ENCODE measurements around the gene AKAP17A. TPM values are rescaled to one million over a fixed set of nuclear protein-coding genes. Genes with fewer than 3 reads are reported as not detected.

AKAP17A gene
- 49.8 and 53.0 TPM in 2 replicates for total RNA-seq (ENCODE audit: low replicate concordance)
- long read RNA-seq, partial matches to known transcripts, result 1 of 2 reads
- long read RNA-seq, other reads (novel, unspliced or antisense), result 1 of 2 reads

- Mint-ChIP-seq H3K36me3 (peaks cover 4% of the 10 kb centered on the region), H3K4me1 (ENCODE audit: unreplicated experiment) (no peaks in the 10 kb centered on the region), H3K4me3 (peak within 1 kb of the TSS; percentile 92), H3K27ac (peak within 1 kb of the TSS; percentile 93), H3K9me3 (no peaks in the 10 kb centered on the region), H3K27me3 (no peaks in the 10 kb centered on the region)
- TF ChIP-seq CTCF (conservative IDR thresholded peaks at IDR 0.05), result peak; percentile 23
- peak; percentile 98 for DNase-seq (ENCODE audit: extremely low spot score, unreplicated experiment)
These were observed at the start of gene AKAP17A for GRCh38 chrX:1591102-1591862. Gene AKAP17A, plus strand, starts transcription at chrX:1591604. Its CDS starts 1,859 bp downstream, at chrX:1593463.

- TF ChIP-seq CTCF (conservative IDR thresholded peaks at IDR 0.05), result no peak
These were observed 48.2 kb upstream of the AKAP17A start for GRCh38 chrX:1542994-1543725.

GRCh38 chrX:1545776-1546408 lies 45.5 kb upstream of the AKAP17A start:
- Mint-ChIP-seq H3K9me3 (no peaks in the 10 kb centered on the region), H3K4me1 (ENCODE audit: unreplicated experiment) (no peaks in the 10 kb centered on the region), H3K4me3 (no peak overlapping the region), H3K36me3 (no peaks in the 10 kb centered on the region), H3K27ac (peak overlapping the region; percentile 44), H3K27me3 (no peaks in the 10 kb centered on the region)
- peak; percentile 15 for DNase-seq (ENCODE audit: extremely low spot score, unreplicated experiment)
- TF ChIP-seq CTCF (conservative IDR thresholded peaks at IDR 0.05), result no peak

More at GRCh38 chrX:1542994-1543725, 48.2 kb upstream of the AKAP17A start:
- H3K4me3 Mint-ChIP-seq, result no peak overlapping the region
- no peaks in the 10 kb centered on the region for H3K27me3 Mint-ChIP-seq
- DNase-seq (ENCODE audit: extremely low spot score, unreplicated experiment), result peak; percentile 52
- H3K9me3 Mint-ChIP-seq, result no peaks in the 10 kb centered on the region
- no peaks in the 10 kb centered on the region for H3K4me1 Mint-ChIP-seq (ENCODE audit: unreplicated experiment)
- H3K27ac Mint-ChIP-seq, result no peak overlapping the region
- H3K36me3 Mint-ChIP-seq, result no peaks in the 10 kb centered on the region

GRCh38 chrX:1546691-1547251 lies 44.6 kb upstream of the AKAP17A start:
- Mint-ChIP-seq H3K27ac (no peak overlapping the region), H3K4me1 (ENCODE audit: unreplicated experiment) (no peaks in the 10 kb centered on the region), H3K4me3 (no peak overlapping the region), H3K27me3 (no peaks in the 10 kb centered on the region), H3K9me3 (no peaks in the 10 kb centered on the region), H3K36me3 (no peaks in the 10 kb centered on the region)
- TF ChIP-seq CTCF (conservative IDR thresholded peaks at IDR 0.05), result no peak
- DNase-seq (ENCODE audit: extremely low spot score, unreplicated experiment), result peak; percentile 45

- Mint-ChIP-seq H3K4me3 (no peak overlapping the region), H3K27ac (no peak overlapping the region)
- DNase-seq (ENCODE audit: extremely low spot score, unreplicated experiment), result no peak
These were observed 39.4 kb upstream of the AKAP17A start for GRCh38 chrX:1551959-1552546.

More at GRCh38 chrX:1551959-1552546, 39.4 kb upstream of the AKAP17A start:
- Mint-ChIP-seq H3K4me1 (ENCODE audit: unreplicated experiment) (no peaks in the 10 kb centered on the region), H3K27me3 (peaks cover 4% of the 10 kb centered on the region), H3K9me3 (peaks cover 5% of the 10 kb centered on the region), H3K36me3 (no peaks in the 10 kb centered on the region)
- TF ChIP-seq CTCF (conservative IDR thresholded peaks at IDR 0.05), result no peak

All from type B pancreatic cell (in vitro differentiated cells).